GM18867 (cell line): Measurements from ENCODE around the gene TCEAL9.
A peak's percentile ranks its signal among the peaks of the same experiment; 100 is the strongest.
"Not testable (repeated sequence)": the region's sequence is repeated elsewhere in the genome, so short reads cannot be mapped to it uniquely, and the experiment has no call there.

Experiments used
- ATAC-seq: cut with Tn5 transposase; IDR thresholded peaks from one replicate; pipeline ENCODE4 v1.9.1; 2021; ENCODE audit warnings: mild to moderate bottlenecking, moderate library complexity; ENCODE audit not compliant: unreplicated experiment

TCEAL9 gene, protein sequence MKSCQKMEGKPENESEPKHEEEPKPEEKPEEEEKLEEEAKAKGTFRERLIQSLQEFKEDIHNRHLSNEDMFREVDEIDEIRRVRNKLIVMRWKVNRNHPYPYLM

DNA sequence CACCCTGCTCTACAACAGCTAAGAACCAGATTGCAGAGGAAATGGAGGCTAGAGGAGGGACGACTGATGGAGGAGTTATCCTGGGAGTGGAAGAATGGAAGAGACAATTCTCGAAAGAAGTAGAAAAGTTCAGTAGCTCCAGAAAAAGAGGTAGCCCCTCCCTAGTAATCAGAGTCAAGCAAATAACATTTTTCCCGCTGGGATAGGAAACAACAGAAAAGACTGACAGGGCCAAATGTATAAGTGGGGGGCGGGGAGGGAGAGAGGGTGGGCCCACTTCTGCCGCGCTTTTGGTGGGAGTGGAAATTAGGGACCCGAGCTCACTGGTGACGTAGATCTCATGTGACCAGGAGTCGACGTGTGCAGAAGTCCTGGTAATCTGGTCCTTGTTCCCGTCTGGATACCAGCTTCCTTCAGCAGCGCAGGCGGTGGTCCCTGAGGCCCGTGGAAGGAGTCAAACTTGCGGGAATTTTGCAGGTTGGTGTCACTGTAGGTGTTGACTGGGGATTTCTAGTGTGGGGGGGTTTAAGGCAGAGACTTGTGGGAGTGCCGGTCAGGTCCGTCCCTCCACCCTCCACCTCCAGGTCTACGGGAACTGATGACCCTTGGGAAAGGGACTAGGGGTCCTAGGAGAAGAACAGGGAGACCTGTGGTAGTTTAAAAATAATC is at the start of gene TCEAL9:
TSS of gene TCEAL9 (plus strand) at position 377 of the 669 bp plus-strand sequence. CDS start 1,179 bp downstream, outside the sequence.
- no peak for ATAC-seq

DNA sequence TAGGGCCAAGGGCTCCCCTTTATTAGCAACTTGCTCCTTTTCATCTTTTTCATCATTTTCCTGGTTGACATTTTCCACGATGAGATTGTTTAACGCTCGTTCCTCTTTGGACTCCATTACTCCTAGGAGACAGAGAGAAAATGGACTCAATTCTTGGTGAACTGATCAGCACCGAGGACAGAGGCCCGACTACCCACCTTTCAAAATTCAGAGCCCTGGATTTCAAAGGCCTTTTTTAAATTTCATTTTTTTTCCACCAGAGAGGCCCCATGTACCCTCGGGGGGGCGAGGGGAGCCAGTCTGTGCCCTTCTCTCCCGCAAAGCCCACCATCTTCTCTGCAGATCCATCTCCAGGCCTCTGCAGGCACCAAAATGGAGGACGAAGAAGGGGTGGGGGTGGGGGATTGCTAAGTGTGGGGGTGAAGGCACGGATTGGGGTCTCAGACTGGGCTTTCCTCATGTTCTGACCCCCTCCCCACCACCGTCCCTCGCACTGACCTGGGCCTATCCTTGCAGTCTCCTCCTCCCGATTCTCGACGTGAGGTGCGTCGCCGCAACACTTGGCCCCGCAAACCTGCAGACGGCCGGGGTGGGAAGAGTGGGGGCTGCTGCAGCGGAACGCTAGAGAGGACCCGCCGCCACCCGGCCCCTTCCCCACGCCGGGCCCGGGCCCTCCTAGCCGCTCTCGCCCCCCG is 46.3 kb upstream of the TCEAL9 start:
- no peak for ATAC-seq

DNA sequence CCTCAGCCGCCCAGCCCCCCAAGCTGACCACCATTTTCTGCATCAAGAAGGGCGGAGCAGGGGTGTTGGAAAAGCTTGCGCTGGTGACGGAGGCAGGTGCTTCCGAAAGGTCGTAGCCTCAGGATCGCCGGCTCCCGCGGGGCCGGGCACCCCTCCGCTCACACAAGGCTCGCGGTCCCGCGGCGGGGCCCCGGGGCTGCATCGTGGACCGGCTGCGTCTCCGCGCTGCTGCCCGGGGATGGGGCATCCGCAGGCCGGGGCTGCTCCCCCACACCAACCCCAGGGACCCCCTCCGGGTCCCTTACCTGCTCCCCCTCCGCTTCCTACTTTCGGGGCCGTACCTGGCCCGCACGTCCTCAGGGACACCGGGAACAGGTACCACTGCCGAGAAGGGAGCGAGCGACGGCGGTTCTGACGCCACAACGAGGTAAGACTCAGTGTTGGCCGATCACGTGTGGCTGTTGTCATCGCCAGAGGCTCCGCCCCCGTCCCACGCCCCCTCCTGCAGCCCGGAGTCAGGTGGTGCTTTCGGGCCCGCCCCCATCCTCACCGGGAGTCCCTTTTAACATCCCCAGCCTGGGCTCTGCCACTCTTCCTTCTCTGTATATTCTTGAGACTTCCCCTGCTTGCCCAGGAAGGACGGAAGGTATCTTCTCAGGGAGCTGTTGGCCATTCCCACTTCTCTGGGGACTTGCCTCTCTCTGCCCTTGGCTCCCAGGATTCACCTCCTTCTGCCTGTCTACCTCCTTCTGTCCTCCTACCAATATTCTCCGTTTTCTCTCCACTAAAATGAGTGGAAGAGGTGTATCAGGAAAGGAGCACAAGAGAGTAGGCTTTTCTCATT is 45.5 kb upstream of the TCEAL9 start, which contains the start of gene BEX2:
TSS of gene BEX2 (minus strand) at position 436 of the 844 bp plus-strand sequence. CDS start 1,014 bp downstream, outside the sequence.
- ATAC-seq: peak; percentile 98

DNA sequence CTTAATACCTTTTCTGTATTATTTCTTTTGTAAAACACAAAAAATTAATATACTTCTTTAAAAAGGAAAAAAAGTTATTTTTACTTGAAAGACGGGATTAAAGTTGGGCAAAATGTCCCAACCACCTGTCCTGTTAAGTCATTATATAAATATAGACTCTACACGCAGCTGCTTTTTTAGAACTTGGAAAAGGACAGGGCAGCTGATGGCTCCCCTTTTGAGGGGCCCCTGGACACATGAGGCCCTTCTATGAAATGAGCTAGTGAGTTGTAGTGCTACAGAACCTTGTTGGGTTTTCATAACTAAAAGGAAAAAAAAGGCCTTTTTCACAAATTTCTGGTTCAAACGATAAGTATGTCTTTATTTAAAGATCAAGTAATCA is 44.9 kb upstream of the TCEAL9 start:
- no peak for ATAC-seq

DNA sequence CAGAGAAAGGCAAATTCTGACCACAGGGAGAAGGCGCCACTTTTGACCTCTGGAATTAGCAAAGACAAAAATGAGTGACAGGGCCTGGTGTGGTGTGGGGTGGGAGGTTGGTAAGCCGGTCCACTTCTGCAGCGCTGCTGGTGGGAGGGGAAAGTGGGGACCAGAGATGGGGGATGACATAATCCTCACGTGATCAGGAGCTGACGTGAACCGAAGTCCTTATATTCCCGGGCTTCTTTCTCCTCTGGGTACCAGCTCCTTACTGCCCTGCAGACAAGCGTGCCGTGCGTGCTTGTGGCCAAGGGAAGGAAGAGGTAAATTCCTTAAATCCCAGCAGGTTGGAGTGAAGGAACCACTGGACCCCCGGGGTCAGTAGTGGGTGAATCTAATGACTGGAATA is 26.3 kb upstream of the TCEAL9 start, which contains the start of gene TCEAL7:
TSS of gene TCEAL7 (plus strand) at position 249 of the 400 bp plus-strand sequence. CDS start 1,165 bp downstream, outside the sequence.
- ATAC-seq: no peak

DNA sequence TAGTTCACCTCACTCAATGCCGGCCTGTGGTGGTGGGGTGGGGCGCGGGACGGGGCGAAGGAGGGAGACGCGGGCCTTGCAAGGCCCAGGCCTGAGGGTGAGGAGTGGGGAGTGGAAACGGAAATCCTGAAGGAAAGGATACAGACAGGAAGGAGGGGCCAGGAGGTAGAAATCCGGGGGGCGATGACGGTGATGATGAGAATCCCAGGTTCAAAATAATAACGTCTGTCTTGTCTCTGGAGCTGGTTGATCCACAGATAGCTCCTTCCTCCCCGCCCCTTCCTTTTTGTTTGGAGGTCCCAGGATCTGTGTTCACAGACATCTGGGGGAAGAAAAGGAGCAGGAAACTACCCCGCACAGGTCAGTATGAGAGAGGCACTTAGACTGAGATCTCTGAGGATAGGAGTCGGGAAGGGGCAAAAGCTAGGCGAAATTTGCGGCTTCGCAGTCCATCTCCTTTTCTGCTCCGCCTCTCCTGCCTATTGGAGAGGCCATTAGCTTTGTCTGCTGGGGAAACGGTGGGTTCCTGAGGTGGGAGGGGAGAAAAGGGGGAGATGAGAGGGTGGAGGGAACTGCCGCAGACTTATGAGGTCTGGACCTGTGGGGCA is 25.5 kb upstream of the TCEAL9 start:
- no peak for ATAC-seq

DNA sequence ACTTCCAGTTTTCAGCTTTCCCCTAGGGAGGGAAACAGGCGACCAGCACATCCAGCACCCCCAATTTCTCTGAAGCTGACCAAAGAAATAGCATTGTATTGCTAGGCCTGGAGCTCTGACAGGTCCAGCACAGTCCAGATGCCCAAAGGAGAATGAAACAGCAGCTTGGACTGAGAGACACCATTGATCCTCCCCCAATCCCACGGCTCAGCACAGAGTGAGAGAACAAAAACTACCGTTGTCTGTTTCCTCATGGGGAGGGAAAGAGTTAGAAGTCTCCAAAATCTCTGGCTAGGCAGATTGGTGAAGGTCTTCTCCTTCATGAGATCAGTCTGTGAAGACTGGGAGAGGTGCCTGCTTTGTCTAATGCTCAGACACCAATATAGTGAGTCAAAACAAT is 17.6 kb upstream of the TCEAL9 start:
- ATAC-seq: no peak

DNA sequence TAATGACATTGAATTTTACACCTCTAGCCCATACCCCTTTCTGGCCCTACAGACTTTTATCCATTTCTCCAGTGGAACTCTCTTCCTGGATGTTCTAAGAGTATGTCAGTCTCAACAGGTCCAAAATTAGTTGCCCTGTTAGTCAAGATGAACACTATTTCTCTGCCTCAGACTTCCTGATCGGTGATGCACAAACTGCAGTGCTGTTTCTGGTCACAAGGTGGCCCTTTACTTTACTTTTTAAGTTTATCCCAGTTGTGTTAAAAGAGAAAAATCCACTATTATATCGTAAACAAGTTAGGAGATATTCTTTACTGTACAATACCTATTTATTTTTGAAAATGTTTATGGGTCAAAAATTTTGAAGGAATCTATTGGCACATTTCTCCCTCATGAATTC is 13.2 kb upstream of the TCEAL9 start:
- peak; percentile 86 for ATAC-seq

DNA sequence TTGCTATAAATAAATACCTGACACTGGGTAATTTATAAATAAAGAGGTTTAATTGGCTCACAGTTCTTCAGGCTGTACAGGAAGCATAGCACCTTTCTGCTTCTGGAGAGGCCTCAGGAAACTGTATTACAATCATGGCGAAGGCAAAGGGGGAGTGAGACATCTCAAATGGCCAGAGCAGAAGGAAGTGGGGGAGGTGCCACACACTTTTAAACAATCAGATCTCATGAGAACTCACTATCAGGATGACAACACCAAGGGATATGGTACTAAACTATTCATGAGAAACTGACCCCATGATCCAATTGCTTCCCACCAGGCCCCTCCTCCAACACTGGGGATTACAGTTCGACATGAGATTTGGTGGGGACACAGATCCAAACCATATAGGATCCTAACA is 11.7 kb upstream of the TCEAL9 start:
- no peak for ATAC-seq

DNA sequence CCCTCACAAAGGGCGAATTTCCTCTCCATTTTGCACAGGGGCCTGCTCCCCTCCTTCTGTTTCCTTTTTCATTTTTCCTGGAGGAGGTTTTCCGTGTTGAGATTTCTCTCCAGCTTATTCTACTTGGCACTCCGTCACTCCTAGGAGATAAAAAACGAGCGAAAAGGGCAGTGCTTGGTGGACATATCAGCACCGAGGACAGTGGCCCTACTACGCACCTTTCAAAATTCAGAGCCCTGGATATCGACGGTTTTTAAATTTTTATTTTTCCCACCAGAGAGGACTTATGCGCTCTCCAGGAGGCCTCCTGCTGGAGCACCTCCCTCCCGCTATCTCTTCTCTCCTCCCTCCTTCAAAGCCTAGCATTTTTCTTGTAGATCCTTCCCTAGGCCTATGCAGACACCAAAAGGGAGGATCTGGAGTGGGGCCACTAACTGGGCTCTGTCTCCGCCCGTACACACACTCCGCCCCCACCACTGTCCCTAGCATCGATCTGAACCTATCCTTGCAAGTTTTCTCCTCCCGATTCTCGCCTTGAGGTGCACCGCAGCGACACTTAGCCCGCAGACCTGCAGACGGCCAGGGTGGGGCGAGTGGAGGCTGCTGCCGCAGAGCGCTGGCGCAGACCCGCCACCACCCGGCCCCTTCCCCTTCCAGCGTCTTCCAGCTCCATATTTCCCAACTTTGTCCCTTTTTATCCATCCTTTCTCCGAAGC is 8.5 kb upstream of the TCEAL9 start:
- no peak for ATAC-seq

DNA sequence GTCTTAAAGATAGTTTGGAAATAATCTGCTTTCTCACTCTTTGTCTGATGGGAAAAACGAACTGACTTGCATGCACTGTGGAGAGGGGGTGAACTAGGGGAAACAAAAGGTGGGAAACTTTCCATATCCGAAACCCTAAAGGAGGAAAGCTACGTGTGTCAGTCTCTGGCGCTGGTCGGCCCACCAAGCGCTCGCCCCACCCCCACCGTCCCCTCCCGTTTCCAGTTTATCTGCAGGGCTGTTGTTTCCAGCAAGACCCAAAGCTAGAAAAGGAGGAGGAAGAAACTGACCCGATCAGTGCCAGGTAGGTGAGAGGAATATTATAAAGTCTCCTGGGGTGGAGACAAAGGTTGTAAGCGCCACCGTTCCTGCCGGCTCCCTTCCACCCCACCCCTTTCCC is 552 bp downstream of the TCEAL9 start:
- ATAC-seq: no peak

DNA sequence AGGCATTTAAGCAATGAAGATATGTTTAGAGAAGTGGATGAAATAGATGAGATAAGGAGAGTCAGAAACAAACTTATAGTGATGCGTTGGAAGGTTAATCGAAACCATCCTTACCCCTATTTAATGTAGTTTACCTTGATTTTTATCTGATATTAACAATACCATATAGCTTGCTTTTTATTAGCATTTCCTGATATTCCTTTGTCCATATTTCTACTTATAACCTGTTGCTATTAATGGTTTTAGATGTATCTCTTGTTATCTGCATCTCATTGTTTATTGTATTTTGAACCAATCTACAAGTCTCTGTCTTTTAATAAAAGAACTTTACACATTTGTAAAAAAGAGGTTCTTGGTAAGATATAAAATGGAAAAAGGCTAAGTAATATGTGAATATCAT is 1.6 kb downstream of the TCEAL9 start:
- ATAC-seq: no peak

DNA sequence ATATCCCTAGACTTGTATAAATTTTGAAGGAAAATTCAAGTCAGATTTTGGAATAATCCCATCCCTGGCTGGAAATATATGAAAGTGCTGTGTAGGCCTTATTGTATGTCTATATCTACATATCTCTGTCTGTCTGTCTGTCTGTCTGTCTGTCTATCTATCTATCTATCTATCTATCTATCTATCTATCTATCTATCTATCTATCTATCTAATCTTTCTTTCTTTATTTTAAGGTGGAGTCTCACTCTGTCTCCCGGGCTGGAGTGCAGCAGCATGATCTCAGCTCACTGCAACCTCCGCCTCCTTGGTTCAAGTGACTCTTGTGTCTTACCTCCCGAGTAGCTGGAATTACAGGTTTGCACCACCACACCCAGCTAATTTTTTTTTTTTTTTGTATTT is 3.3 kb downstream of the TCEAL9 start:
- ATAC-seq: not testable (repeated sequence)

DNA sequence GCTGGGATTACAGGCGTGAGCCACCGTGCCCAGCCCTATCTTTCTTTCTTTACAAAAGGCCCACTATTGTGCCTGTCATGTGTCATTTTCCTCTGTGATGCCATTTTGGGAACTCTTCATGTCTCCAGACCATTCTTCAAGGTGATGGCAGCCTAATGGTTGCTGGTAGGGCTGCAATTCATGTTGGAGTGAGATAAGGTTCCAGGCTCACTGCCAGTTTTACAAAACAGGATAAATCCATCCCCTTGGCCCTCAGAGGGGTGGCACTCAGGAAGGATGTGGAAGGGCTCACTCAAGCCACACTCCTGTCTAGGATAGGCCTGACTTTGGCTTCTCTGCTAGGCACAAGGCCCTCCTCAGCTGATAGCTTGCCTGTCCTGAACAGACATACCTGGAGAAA is 3.8 kb downstream of the TCEAL9 start:
- ATAC-seq: no peak

DNA sequence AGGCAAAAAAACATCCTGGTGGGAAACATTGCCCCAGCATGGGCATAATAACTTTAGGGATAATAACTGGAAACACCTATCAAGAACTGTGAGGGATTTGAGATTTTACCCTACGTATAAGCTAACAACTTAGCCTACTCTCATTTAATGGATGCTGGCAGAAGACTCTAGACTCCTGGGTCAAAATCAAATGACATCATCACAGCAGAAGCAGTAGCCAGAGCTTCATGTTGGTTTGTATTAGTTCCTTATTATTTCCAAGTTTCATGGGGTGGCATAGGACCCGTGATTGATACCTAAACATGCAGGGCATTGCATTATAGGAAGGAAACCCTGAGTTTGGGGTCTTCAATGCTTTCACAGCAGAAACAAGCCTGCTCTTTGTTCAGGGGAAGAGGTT is 4.6 kb downstream of the TCEAL9 start:
- ATAC-seq: no peak

DNA sequence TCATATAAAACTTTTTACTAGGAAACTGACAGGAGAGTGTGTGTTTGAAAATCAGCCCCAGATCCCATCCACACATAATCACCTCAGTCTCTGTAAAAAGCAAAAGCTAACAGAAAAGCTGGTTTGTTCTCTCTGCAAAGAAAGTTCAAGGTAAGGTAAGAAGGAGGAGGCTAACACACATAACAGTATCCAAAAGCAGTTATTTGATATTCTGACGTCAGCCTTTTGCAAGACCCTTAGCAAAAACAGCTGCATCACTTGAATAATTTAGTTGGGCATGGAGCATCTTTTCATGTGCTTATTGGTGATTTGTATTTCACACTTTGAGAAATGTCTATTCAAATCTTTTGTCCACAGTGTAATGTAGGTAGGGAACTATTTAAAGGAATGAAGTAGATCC is 5.5 kb downstream of the TCEAL9 start:
- no peak for ATAC-seq

DNA sequence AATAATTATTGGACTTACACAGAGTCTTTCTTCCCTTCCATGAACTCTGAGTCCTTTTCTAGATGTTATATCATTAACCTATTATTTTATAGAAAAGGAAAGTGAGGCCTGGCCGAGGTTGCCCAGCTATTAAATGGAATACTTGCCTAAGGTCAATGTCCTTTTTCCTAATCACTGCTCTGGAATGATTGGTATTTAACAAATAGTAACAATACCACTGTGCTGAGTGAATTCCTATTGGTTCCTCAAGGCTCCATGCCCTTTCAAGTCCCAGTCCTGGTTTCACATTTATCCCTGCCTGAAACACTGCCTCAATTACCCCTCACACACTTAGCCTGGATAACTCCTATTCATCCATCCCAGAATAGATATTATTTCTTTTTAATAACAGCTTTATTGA is 6.2 kb downstream of the TCEAL9 start:
- ATAC-seq: no peak

DNA sequence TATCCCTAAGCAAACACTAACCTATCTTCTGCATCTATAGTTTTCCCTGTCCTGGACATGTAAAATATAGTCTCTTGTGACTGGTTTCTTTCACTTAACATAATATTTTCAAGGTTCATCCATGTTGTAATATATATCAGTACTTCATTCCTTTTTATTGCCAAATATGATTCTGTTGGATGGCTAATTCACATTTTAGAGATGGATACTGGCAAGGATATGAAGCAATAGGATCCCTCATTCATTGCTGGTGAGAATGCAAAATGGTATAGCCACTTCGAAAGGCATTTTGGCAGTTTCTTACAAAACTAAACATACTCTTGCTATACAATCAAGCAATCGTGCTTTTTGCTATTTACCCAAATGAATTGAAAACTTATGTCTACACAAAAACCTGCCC is 6.7 kb downstream of the TCEAL9 start:
- ATAC-seq: no peak

DNA sequence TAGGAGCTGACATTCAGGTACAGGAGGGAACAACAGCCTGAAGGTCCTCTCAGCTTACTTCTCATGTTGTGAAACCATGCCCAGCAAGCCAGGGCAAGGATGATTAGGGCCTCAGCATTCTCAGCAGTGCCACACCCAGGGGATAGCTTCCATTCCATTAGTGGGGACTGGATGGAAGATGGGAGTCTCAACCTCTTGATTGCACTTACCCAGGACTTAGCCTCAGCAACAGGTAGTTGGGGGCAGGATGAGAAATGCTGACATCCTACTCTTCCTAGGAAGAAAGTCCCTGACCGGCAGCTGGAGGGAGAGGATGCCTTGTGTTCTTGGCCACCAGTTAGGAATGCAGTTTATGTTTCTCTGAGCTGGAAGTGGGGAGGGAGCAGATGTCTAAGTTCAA is 11.2 kb downstream of the TCEAL9 start:
- ATAC-seq: no peak

DNA sequence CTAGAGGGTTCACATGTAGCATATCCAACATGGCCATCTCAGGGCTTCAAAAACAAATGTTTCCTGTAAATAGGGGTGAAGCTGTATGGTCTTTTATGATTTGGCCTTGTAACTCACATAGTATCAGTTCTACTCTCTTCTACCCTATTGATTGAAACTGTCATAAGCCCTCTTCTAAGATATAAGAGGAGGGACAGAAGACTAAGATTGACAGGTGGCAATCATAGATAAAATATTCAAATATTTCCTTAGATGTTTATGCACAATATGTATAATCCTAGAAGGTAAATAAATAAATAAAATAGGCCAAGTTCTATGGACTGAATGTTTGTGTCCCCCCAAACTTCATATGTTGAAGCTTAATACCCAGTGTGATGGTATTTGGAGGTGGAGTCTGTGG is 13.2 kb downstream of the TCEAL9 start:
- no peak for ATAC-seq
